Activated T-helper 1 cell treated with anti-CD3 and anti-CD28 coated beads, Interleukin-12 subunit alpha, Interleukin-12 subunit beta, Interleukin-2, Interleukin-4 antibody, amounts not matched to agents 30 ng/mL and 10 ng/mL and 1 ng/mL, durations not matched to agents 14 hours and 24 hours and 36 hours (primary cell): ENCODE results near the gene OR9Q1. TPM values are rescaled to one million over a fixed set of nuclear protein-coding genes. Genes with fewer than 3 reads are reported as not detected.
"Not testable (repeated sequence)": the region's sequence is repeated elsewhere in the genome, so short reads cannot be mapped to it uniquely, and the experiment has no call there.

Experiments
- DNase-seq: peaks from one replicate; pipeline ENCODE4 v3.0.0; 2021; ENCODE audit warnings: low spot score
- H3K27ac Mint-ChIP-seq: one replicate; pipeline ENCODE4 v1.8.0; 2021; ENCODE audit warnings: mild to moderate bottlenecking, mixed read lengths
- H3K27me3 Mint-ChIP-seq: one replicate; pipeline ENCODE4 v1.8.0; 2022; ENCODE audit warnings: mild to moderate bottlenecking, moderate library complexity, mixed read lengths; ENCODE audit not compliant: insufficient read depth
- H3K36me3 Mint-ChIP-seq: one replicate; pipeline ENCODE4 v1.8.0; 2021; ENCODE audit warnings: low read depth, mixed read lengths
- H3K4me1 Mint-ChIP-seq: one replicate; pipeline ENCODE4 v1.8.0; 2021; ENCODE audit warnings: low read depth, mixed read lengths
- H3K4me3 Mint-ChIP-seq: one replicate; pipeline ENCODE4 v1.8.0; 2021; ENCODE audit warnings: mild to moderate bottlenecking, moderate library complexity, mixed read lengths
- H3K9me3 Mint-ChIP-seq: one replicate; pipeline ENCODE4 v1.8.0; 2021; ENCODE audit warnings: mixed read lengths
- intact Hi-C: fragments of 100-400 bp; cut with micrococcal nuclease; formaldehyde crosslinking; loops from one replicate; pipeline ENCODE4 v1.15.1; 2024
- total RNA-seq: library from RNA; stranded (reverse); gene quantifications from 2 replicates; pipeline ENCODE4 v1.2.3, GENCODE V29; 2022

OR9Q1 gene
- total RNA-seq, 1 donor from 2014 or later, result not detected

DNA sequence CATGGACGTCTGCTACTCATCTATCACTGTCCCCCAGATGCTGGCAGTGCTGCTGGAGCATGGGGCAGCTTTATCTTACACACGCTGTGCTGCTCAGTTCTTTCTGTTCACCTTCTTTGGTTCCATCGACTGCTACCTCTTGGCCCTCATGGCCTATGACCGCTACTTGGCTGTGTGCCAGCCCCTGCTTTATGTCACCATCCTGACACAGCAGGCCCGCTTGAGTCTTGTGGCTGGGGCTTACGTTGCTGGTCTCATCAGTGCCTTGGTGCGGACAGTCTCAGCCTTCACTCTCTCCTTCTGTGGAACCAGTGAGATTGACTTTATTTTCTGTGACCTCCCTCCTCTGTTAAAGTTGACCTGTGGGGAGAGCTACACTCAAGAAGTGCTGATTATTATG lies 156.0 kb downstream of the OR9Q1 start:
- no peak for DNase-seq
- intact Hi-C loops, result no loop called here
- Mint-ChIP-seq H3K27ac (no peak overlapping the region), H3K36me3 (no peaks in the 10 kb centered on the region), H3K9me3 (no peaks in the 10 kb centered on the region), H3K27me3 (no peaks in the 10 kb centered on the region), H3K4me1 (no peaks in the 10 kb centered on the region), H3K4me3 (no peak overlapping the region)

GRCh38 chr11:58186938-58187337 lies 163.3 kb downstream of the OR9Q1 start:
- no peak overlapping the region for H3K27ac Mint-ChIP-seq
- intact Hi-C loops, result no loop called here
- no peaks in the 10 kb centered on the region for H3K27me3 Mint-ChIP-seq
- no peaks in the 10 kb centered on the region for H3K4me1 Mint-ChIP-seq
- no peak overlapping the region for H3K4me3 Mint-ChIP-seq
- DNase-seq, result no peak
- H3K36me3 Mint-ChIP-seq, result no peaks in the 10 kb centered on the region
- H3K9me3 Mint-ChIP-seq, result no peaks in the 10 kb centered on the region

DNA sequence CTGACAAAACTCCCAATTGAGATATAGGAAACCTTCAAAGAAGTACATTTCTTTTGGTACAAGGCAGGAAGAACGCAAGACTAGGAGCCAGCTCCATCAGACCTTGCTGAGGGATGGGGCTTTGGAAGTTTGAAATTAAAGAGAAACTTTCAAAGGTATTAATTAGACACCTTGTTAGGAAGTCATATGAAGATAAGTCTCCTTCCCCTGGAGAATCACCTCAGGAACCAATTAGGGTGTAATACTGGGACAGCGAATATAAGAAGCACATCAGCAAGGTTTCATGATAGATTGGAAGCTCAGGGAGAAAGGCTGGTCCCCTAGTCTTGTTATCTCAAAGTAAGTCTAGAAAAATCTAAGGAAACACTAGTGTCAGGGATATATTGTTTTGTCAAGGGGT lies 165.1 kb downstream of the OR9Q1 start, which contains the start of gene OR9Q2:
TSS of gene OR9Q2 (plus strand) at position 301 of the 400 bp plus-strand sequence. CDS start 1,421 bp downstream, outside the sequence.
- Mint-ChIP-seq H3K4me3 (no peak within 1 kb of the TSS), H3K9me3 (no peaks in the 10 kb centered on the region), H3K36me3 (no peaks in the 10 kb centered on the region), H3K27ac (no peak within 1 kb of the TSS), H3K27me3 (no peaks in the 10 kb centered on the region), H3K4me1 (no peaks in the 10 kb centered on the region)
- DNase-seq, result no peak
- intact Hi-C loops, result no loop called here

GRCh38 chr11:58192229-58192628 lies 168.5 kb downstream of the OR9Q1 start:
- Mint-ChIP-seq H3K27me3 (no peaks in the 10 kb centered on the region), H3K27ac (no peak overlapping the region), H3K4me3 (no peak overlapping the region), H3K4me1 (no peaks in the 10 kb centered on the region), H3K36me3 (no peaks in the 10 kb centered on the region), H3K9me3 (peaks cover 7% of the 10 kb centered on the region)
- no peak for DNase-seq
- intact Hi-C loops, result no loop called here

DNA sequence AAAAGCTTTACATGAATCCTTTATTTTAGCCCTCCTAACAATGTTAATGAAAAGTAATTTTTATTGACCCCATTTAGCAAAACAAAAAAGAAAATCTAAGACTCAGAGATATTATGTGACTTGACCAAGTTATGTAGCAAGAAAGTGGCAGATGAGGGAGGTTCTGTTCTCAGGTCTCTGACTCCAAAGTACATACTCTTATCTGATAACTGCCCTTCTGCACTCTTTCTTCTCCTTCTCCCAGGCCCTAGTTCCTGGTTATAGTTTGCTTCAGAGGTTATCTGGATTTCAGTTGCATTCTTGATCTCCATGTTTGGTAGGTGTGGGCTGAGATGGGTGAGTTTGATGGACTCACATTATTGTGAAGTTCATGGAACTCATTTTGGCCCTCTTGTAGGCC lies 169.7 kb downstream of the OR9Q1 start:
- DNase-seq, result no peak
- Mint-ChIP-seq H3K27me3 (no peaks in the 10 kb centered on the region), H3K4me3 (no peak overlapping the region), H3K9me3 (peaks cover 10% of the 10 kb centered on the region), H3K27ac (no peak overlapping the region), H3K4me1 (no peaks in the 10 kb centered on the region), H3K36me3 (no peaks in the 10 kb centered on the region)
- intact Hi-C loops, result no loop called here

GRCh38 chr11:58195939-58196338 lies 172.3 kb downstream of the OR9Q1 start:
- intact Hi-C loops, result no loop called here
- no peak overlapping the region for H3K4me3 Mint-ChIP-seq
- peaks cover 10% of the 10 kb centered on the region for H3K9me3 Mint-ChIP-seq
- H3K4me1 Mint-ChIP-seq, result no peaks in the 10 kb centered on the region
- no peak for DNase-seq
- H3K27me3 Mint-ChIP-seq, result no peaks in the 10 kb centered on the region
- no peak overlapping the region for H3K27ac Mint-ChIP-seq
- H3K36me3 Mint-ChIP-seq, result no peaks in the 10 kb centered on the region

- H3K4me1 Mint-ChIP-seq, result no peaks in the 10 kb centered on the region
- intact Hi-C loops, result no loop called here
- no peaks in the 10 kb centered on the region for H3K27me3 Mint-ChIP-seq
- no peak for DNase-seq
- peaks cover 10% of the 10 kb centered on the region for H3K9me3 Mint-ChIP-seq
- no peak overlapping the region for H3K4me3 Mint-ChIP-seq
- H3K27ac Mint-ChIP-seq, result no peak overlapping the region
- H3K36me3 Mint-ChIP-seq, result no peaks in the 10 kb centered on the region
These were observed 175.6 kb downstream of the OR9Q1 start for GRCh38 chr11:58199271-58199670.

- H3K36me3 Mint-ChIP-seq, result no peaks in the 10 kb centered on the region
- H3K9me3 Mint-ChIP-seq, result no peaks in the 10 kb centered on the region
- no peaks in the 10 kb centered on the region for H3K4me1 Mint-ChIP-seq
- intact Hi-C loops, result no loop called here
- no peaks in the 10 kb centered on the region for H3K27me3 Mint-ChIP-seq
- no peak within 1 kb of the TSS for H3K4me3 Mint-ChIP-seq
- no peak within 1 kb of the TSS for H3K27ac Mint-ChIP-seq
- no peak for DNase-seq
These were observed 180.4 kb downstream of the OR9Q1 start, which contains the start of gene OR1S2 for GRCh38 chr11:58204042-58204441. OR1S2 (minus strand) TSS chr11:58204142; CDS start chr11:58204142, 0 bp downstream.

DNA sequence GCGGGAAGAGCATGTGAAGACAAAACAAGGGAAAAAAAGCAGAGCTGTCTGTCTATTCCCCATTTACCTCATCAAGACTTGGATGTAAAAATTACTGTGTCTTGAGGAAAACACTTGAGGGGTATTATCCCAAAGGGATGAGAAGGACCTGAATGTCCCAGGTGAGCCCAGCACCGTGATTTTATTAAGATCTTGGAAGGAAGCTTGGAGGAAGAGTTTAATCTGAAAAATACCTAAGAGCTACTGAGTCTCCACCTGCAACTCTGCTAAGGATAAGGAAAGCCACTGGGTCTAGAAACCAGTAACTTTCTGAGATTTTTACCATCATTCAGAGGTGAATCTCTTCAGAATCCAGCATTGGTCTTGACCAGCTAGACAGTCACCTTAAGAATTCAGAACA lies 188.7 kb downstream of the OR9Q1 start, which contains the start of gene OR1S1:
TSS of gene OR1S1 (plus strand) at position 301 of the 400 bp plus-strand sequence.
- H3K4me1 Mint-ChIP-seq, intact Hi-C loops, H3K4me3 Mint-ChIP-seq, H3K27ac Mint-ChIP-seq, H3K36me3 Mint-ChIP-seq, DNase-seq, H3K9me3 Mint-ChIP-seq, H3K27me3 Mint-ChIP-seq: not testable (repeated sequence)

DNA sequence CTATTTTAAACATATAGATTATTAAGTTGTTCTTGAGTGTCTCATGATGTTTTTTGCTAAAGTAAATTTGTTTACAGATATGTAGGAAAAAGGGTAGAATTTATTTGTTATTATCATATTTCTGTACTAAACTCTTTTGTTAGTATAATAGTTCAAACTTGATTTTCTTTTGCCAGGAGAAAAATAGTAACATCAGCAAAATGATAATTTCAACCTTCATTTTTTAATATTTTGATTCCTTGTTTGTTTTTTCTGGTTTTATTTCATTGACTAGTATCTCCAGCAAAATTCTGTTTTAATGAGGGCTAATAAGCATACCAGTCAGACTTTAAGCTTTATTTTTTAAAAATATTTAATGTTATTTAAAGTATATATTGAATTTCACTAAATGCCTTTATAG lies 192.8 kb downstream of the OR9Q1 start:
- no peak overlapping the region for H3K4me3 Mint-ChIP-seq
- intact Hi-C loops, result no loop called here
- H3K27me3 Mint-ChIP-seq, result no peaks in the 10 kb centered on the region
- H3K9me3 Mint-ChIP-seq, result no peaks in the 10 kb centered on the region
- DNase-seq, result no peak
- H3K36me3 Mint-ChIP-seq, result no peaks in the 10 kb centered on the region
- no peak overlapping the region for H3K27ac Mint-ChIP-seq
- no peaks in the 10 kb centered on the region for H3K4me1 Mint-ChIP-seq

GRCh38 chr11:58222721-58223120 lies 199.0 kb downstream of the OR9Q1 start:
- H3K27me3 Mint-ChIP-seq, result no peaks in the 10 kb centered on the region
- no peak for DNase-seq
- H3K36me3 Mint-ChIP-seq, result no peaks in the 10 kb centered on the region
- no peaks in the 10 kb centered on the region for H3K9me3 Mint-ChIP-seq
- H3K27ac Mint-ChIP-seq, result no peak overlapping the region
- H3K4me1 Mint-ChIP-seq, result no peaks in the 10 kb centered on the region
- intact Hi-C loops, result no loop called here
- H3K4me3 Mint-ChIP-seq, result no peak overlapping the region

GRCh38 chr11:58227956-58228615 lies 204.4 kb downstream of the OR9Q1 start:
- Mint-ChIP-seq H3K27ac (no peak overlapping the region), H3K27me3 (no peaks in the 10 kb centered on the region), H3K36me3 (no peaks in the 10 kb centered on the region), H3K4me1 (no peaks in the 10 kb centered on the region), H3K4me3 (no peak overlapping the region), H3K9me3 (no peaks in the 10 kb centered on the region)
- intact Hi-C loops, result no loop called here
- no peak for DNase-seq
